OCI-LY3 (cell line): ENCODE data around the gene EFR3B.

Experiments used
- EZH2phosphoT487 ChIP-seq: fragments of 200-600 bp; shearing (Covaris generic); IDR thresholded peaks from 2 replicates; pipeline ENCODE4 v1.6.1; 2018; ENCODE audit warnings: antibody characterized with exemption, mixed run types, low read depth
- TF ChIP-seq, protein P1 (sequence below): fragments of 200-600, 300-600 bp; sonication (generic); IDR thresholded peaks from 2 replicates; pipeline ENCODE4 v1.5.1; 2014; ENCODE audit warnings: antibody characterized with exemption, low read length, low read depth

GRCh38 chr2:25076749-25077148 is 34.9 kb downstream of the EFR3B start:
- TF ChIP-seq, protein P1, sequence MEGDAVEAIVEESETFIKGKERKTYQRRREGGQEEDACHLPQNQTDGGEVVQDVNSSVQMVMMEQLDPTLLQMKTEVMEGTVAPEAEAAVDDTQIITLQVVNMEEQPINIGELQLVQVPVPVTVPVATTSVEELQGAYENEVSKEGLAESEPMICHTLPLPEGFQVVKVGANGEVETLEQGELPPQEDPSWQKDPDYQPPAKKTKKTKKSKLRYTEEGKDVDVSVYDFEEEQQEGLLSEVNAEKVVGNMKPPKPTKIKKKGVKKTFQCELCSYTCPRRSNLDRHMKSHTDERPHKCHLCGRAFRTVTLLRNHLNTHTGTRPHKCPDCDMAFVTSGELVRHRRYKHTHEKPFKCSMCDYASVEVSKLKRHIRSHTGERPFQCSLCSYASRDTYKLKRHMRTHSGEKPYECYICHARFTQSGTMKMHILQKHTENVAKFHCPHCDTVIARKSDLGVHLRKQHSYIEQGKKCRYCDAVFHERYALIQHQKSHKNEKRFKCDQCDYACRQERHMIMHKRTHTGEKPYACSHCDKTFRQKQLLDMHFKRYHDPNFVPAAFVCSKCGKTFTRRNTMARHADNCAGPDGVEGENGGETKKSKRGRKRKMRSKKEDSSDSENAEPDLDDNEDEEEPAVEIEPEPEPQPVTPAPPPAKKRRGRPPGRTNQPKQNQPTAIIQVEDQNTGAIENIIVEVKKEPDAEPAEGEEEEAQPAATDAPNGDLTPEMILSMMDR = no peak
- TF ChIP-seq EZH2phosphoT487 = no peak
